GM23338 (cell line): ENCODE measurements around the gene FBXO8. TPM values are rescaled to one million over a fixed set of nuclear protein-coding genes. Genes with fewer than 3 reads are reported as not detected.
"Not testable (repeated sequence)": the region's sequence is repeated elsewhere in the genome, so short reads cannot be mapped to it uniquely, and the experiment has no call there.

ENCODE experiments used
- ATAC-seq: fragments of 200-7000 bp; cut with Tn5 transposase; 3 replicates; pipeline ENCODE4 v1.9.1; 2020
- DNase-seq: peaks from one replicate; pipeline ENCODE4 v3.0.0-alpha.2; 2015; ENCODE audit warnings: low spot score
- H2AFZ ChIP-seq: fragments of 200-600 bp; sonication (generic); 2 replicates; pipeline ENCODE4 v1.8.0; 2016; ENCODE audit warnings: antibody characterized with exemption, mild to moderate bottlenecking, moderate library complexity
- H3F3A ChIP-seq: fragments of 200-600 bp; sonication (generic); replicated peaks from 2 replicates; pipeline ENCODE4 v1.8.0; 2017; ENCODE audit warnings: antibody characterized with exemption, mixed run types, low read depth
- H3K27ac ChIP-seq: fragments of 200-600 bp; sonication (generic); 2 replicates; pipeline ENCODE4 v1.6.1; 2016; ENCODE audit warnings: low read depth
- H3K27me3 ChIP-seq: fragments of 200-600 bp; sonication (generic); 2 replicates; pipeline ENCODE4 v1.8.0; 2016; ENCODE audit warnings: mild to moderate bottlenecking, mixed run types, moderate library complexity; ENCODE audit not compliant: insufficient read depth
- H3K36me3 ChIP-seq: fragments of 200-600 bp; sonication (generic); 2 replicates; pipeline ENCODE4 v1.8.0; 2016; ENCODE audit warnings: mild to moderate bottlenecking; ENCODE audit not compliant: insufficient read depth
- H3K4me1 ChIP-seq: fragments of 200-600 bp; sonication (generic); 2 replicates; pipeline ENCODE4 v1.8.0; 2016; ENCODE audit warnings: mild to moderate bottlenecking, moderate library complexity; ENCODE audit not compliant: insufficient read depth
- H3K4me2 ChIP-seq: fragments of 200-600 bp; sonication (generic); 2 replicates; pipeline ENCODE4 v1.7.1; 2017; ENCODE audit warnings: mixed run types
- H3K4me3 ChIP-seq: fragments of 200-600 bp; sonication (generic); 2 replicates; pipeline ENCODE4 v1.6.1; 2016; ENCODE audit warnings: mixed run types
- H3K79me2 ChIP-seq: fragments of 200-600 bp; sonication (generic); replicated peaks from 2 replicates; pipeline ENCODE4 v1.8.0; 2017; ENCODE audit warnings: mild to moderate bottlenecking; ENCODE audit not compliant: insufficient read depth
- H3K9me2 ChIP-seq: fragments of 200-600 bp; sonication (generic); 2 replicates; pipeline ENCODE4 v1.8.0; 2017; ENCODE audit not compliant: insufficient read depth
- H4K20me1 ChIP-seq: fragments of 200-600 bp; sonication (generic); replicated peaks from 2 replicates; pipeline ENCODE4 v1.8.0; 2017; ENCODE audit warnings: mild to moderate bottlenecking; ENCODE audit not compliant: insufficient read depth
- H3K27ac Mint-ChIP-seq: 2 replicates; pipeline ENCODE4 v1.8.0; 2020; ENCODE audit warnings: inconsistent platforms, mild to moderate bottlenecking, moderate library complexity, mixed read lengths
- H3K27me3 Mint-ChIP-seq: 3 replicates; pipeline ENCODE4 v1.8.0; 2022; ENCODE audit warnings: low read depth, mild to moderate bottlenecking, moderate library complexity, mixed read lengths, inconsistent platforms; ENCODE audit not compliant: insufficient read depth, poor library complexity
- H3K36me3 Mint-ChIP-seq: 3 replicates; pipeline ENCODE4 v1.8.0; 2021; ENCODE audit warnings: low read depth, mild to moderate bottlenecking, inconsistent platforms, moderate library complexity, mixed read lengths
- H3K4me1 Mint-ChIP-seq: 3 replicates; pipeline ENCODE4 v1.8.0; 2020; ENCODE audit warnings: mild to moderate bottlenecking, inconsistent platforms, mixed read lengths
- H3K4me3 Mint-ChIP-seq: 3 replicates; pipeline ENCODE4 v1.8.0; 2021; ENCODE audit warnings: moderate library complexity, mild to moderate bottlenecking, inconsistent platforms, mixed read lengths
- H3K9me3 Mint-ChIP-seq: 3 replicates; pipeline ENCODE4 v1.8.0; 2020; ENCODE audit warnings: moderate library complexity, mild to moderate bottlenecking, inconsistent platforms, mixed read lengths
- CREB1 ChIP-seq: fragments of 250-450 bp; sonication (Bioruptor Pico); IDR thresholded peaks from 2 replicates; pipeline ENCODE4 v1.5.0; 2020; ENCODE audit warnings: low read depth, mild to moderate bottlenecking, moderate library complexity
- CTCF ChIP-seq, 2 experiments: fragments of 200-600 bp in 1 of 2; sonication (generic) in 1 of 2; conservative IDR thresholded peaks; 2 replicates each; pipeline versions ENCODE4 v1.5.1 to v1.6.1; 2016 to 2017; ENCODE audit warnings: antibody characterized with exemption in 2 of 2, low read depth in 2 of 2, mild to moderate bottlenecking in 2 of 2, moderate library complexity in 1 of 2
- ETS1 ChIP-seq: IDR thresholded peaks from 2 replicates; pipeline ENCODE4 v1.6.1; 2016; ENCODE audit warnings: antibody characterized with exemption
- EZH2 ChIP-seq: fragments of 200-600 bp; sonication (generic); IDR thresholded peaks from one replicate; pipeline ENCODE4 v1.8.0; 2017; ENCODE audit warnings: antibody characterized with exemption, mild to moderate bottlenecking, low read depth; ENCODE audit not compliant: unreplicated experiment
- EZH2phosphoT487 ChIP-seq: fragments of 200-600 bp; sonication (generic); IDR thresholded peaks from one replicate; pipeline ENCODE4 v1.8.1; 2018; ENCODE audit warnings: antibody characterized with exemption; ENCODE audit not compliant: unreplicated experiment
- NANOG ChIP-seq: IDR thresholded peaks from 2 replicates; pipeline ENCODE4 v1.6.1; 2016; ENCODE audit warnings: antibody characterized with exemption, borderline replicate concordance
- POLR2AphosphoS5 ChIP-seq: IDR thresholded peaks from 2 replicates; pipeline ENCODE4 v1.6.1; 2016; ENCODE audit warnings: antibody characterized with exemption, low read depth
- REST ChIP-seq: IDR thresholded peaks from one replicate; pipeline ENCODE4 v1.6.1; 2018; ENCODE audit warnings: antibody characterized with exemption; ENCODE audit not compliant: unreplicated experiment
- STAT1 ChIP-seq: IDR thresholded peaks from one replicate; pipeline ENCODE4 v1.6.1; 2016; ENCODE audit warnings: antibody characterized with exemption; ENCODE audit not compliant: unreplicated experiment
- ZNF331 ChIP-seq: fragments of 250-450 bp; sonication (Bioruptor Pico); IDR thresholded peaks from 2 replicates; pipeline ENCODE4 v1.5.0; 2020; ENCODE audit warnings: low read depth, mild to moderate bottlenecking, moderate library complexity
- ZNF462 ChIP-seq: fragments of 250-450 bp; sonication (Bioruptor Pico); IDR thresholded peaks from 2 replicates; pipeline ENCODE4 v1.5.0; 2020; ENCODE audit warnings: mild to moderate bottlenecking, moderate library complexity
- polyA plus RNA-seq: library from polyadenylated mRNA; unstranded; fragments of >200 nt; fragmentation: Nextera tagmentation; extraction: Ambion mirVana; gene quantifications from 2 replicates; pipeline ENCODE4 v1.2.1, GENCODE V29; 2016
- total RNA-seq: library from RNA; depleted of rRNA; stranded (reverse); fragments of >200 nt; shearing (Covaris generic); gene quantifications from 2 replicates; pipeline ENCODE4 v1.2.3, GENCODE V29; 2014

The FBXO8 gene
- total and polyA plus RNA-seq, 2 experiments from 2014 or later = 5.8 to 7.9 TPM

GRCh38 chr4:174303687-174304086, 20.2 kb upstream of the FBXO8 start:
- DNase-seq (no peak), ATAC-seq (no peak)
- Mint-ChIP-seq H3K4me3 (no peak overlapping the region), H3K4me1 (no peaks in the 10 kb centered on the region), H3K36me3 (peaks cover 3% of the 10 kb centered on the region; the same call in 1 of the 3 replicates), H3K9me3 (no peaks in the 10 kb centered on the region), H3K27me3 (no peaks in the 10 kb centered on the region), H3K27ac (no peak overlapping the region)
- Histone ChIP-seq H3K4me2 (no peak overlapping the region), H3K9me2 (no peaks in the 10 kb centered on the region), H3K79me2 (no peaks in the 10 kb centered on the region), H2AFZ (no peak overlapping the region), H3K4me3 (no peak overlapping the region), H3K27me3 (no peaks in the 10 kb centered on the region), H3K4me1 (no peaks in the 10 kb centered on the region), H3K36me3 (peaks cover 5% of the 10 kb centered on the region; the same call in 1 of the 2 replicates), H4K20me1 (no peaks in the 10 kb centered on the region), H3K27ac (no peak overlapping the region), H3F3A (no peaks in the 10 kb centered on the region)
- TF ChIP-seq EZH2phosphoT487 (no peak), ETS1 (no peak), REST (no peak), CREB1 (CRISPR knock-in tag) (no peak), EZH2 (no peak), CTCF (conservative IDR thresholded peaks at IDR 0.05; ENCODE audit: low read depth in 2 of 2) (no peak), NANOG (no peak), POLR2AphosphoS5 (no peak), ZNF462 (CRISPR knock-in tag) (no peak), STAT1 (no peak), ZNF331 (CRISPR knock-in tag) (no peak)

GRCh38 chr4:174295142-174295541, 11.7 kb upstream of the FBXO8 start:
- not testable (repeated sequence) for H3K9me2 ChIP-seq, H3K27ac ChIP-seq, H3K4me3 Mint-ChIP-seq, DNase-seq, H3K36me3 ChIP-seq, H3K4me3 ChIP-seq, H3K27me3 Mint-ChIP-seq, H3K27me3 ChIP-seq, H3K4me1 Mint-ChIP-seq, H4K20me1 ChIP-seq, H2AFZ ChIP-seq, H3K4me1 ChIP-seq, H3F3A ChIP-seq, H3K27ac Mint-ChIP-seq, H3K4me2 ChIP-seq, ATAC-seq
- Mint-ChIP-seq H3K36me3 (peaks cover 35% of the 10 kb centered on the region), H3K9me3 (peaks cover 29% of the 10 kb centered on the region)
- H3K79me2 ChIP-seq = peaks cover 49% of the 10 kb centered on the region
